Keratinocyte (primary cell): ENCODE measurements around the gene IDH3B. TPM values are rescaled to one million over a fixed set of nuclear protein-coding genes. Genes with fewer than 3 reads are reported as not detected.

Experiments
- DNase-seq: peaks from one replicate; pipeline ENCODE4 v3.0.0-alpha.2; 2011; ENCODE audit warnings: low read depth, missing footprints, low spot score
- FAIRE-seq: peaks from 2 replicates; lab custom pipeline; 2011; peaks lifted over from hg19 to GRCh38; lab: Jason Lieb, UNC
- H2AFZ ChIP-seq: 2 replicates; pipeline ENCODE4 v1.6.0; 2012; ENCODE audit warnings: low read length, control low read depth, inconsistent platforms; ENCODE audit not compliant: control insufficient read depth
- H3K27ac ChIP-seq: 2 replicates; pipeline ENCODE4 v1.5.1; 2011; ENCODE audit warnings: low read length; ENCODE audit not compliant: control insufficient read depth, insufficient read depth
- H3K27me3 ChIP-seq: 3 replicates; pipeline ENCODE4 v1.6.0; 2011; ENCODE audit warnings: low read length; ENCODE audit not compliant: control insufficient read depth, insufficient read depth; ENCODE audit errors: extremely low read depth
- H3K36me3 ChIP-seq, 2 experiments: 2 replicates in 1 of 2; 3 replicates in 1 of 2; pipeline ENCODE4 v1.5.1; 2011; ENCODE audit warnings: low read length in 2 of 2, mild to moderate bottlenecking in 1 of 2; ENCODE audit not compliant: control insufficient read depth in 2 of 2, insufficient read depth in 2 of 2; ENCODE audit errors: extremely low read depth in 1 of 2
- H3K4me1 ChIP-seq: 3 replicates; pipeline ENCODE4 v1.5.1; 2011; ENCODE audit warnings: low read length; ENCODE audit not compliant: control insufficient read depth, insufficient read depth; ENCODE audit errors: extremely low read depth
- H3K4me2 ChIP-seq: 3 replicates; pipeline ENCODE4 v1.6.0; 2011; ENCODE audit warnings: low read depth, low read length; ENCODE audit not compliant: control insufficient read depth, insufficient read depth; ENCODE audit errors: extremely low read depth
- H3K4me3 ChIP-seq, 3 experiments: fragments of 200-600 bp in 1 of 3; sonication (generic) in 1 of 3; 2 replicates in 2 of 3; 3 replicates in 1 of 3; pipeline ENCODE4 v1.5.1; 2011 to 2016; ENCODE audit warnings: low read length in 3 of 3, mild to moderate bottlenecking in 3 of 3, control low read depth in 2 of 3, inconsistent platforms in 1 of 3, low read depth in 1 of 3, mixed read lengths in 1 of 3, mixed run types in 1 of 3, moderate library complexity in 1 of 3; ENCODE audit not compliant: control insufficient read depth in 2 of 3, insufficient read depth in 2 of 3; ENCODE audit errors: extremely low read depth in 1 of 3
- H3K79me2 ChIP-seq: 2 replicates; pipeline ENCODE4 v1.6.0; 2012; ENCODE audit warnings: low read length; ENCODE audit not compliant: control insufficient read depth, insufficient read depth
- H3K9ac ChIP-seq: 3 replicates; pipeline ENCODE4 v1.6.0; 2011; ENCODE audit warnings: low read length; ENCODE audit not compliant: control insufficient read depth, insufficient read depth; ENCODE audit errors: extremely low read depth
- H3K9me1 ChIP-seq: 3 replicates; pipeline ENCODE4 v1.6.0; 2011; ENCODE audit warnings: low read length; ENCODE audit not compliant: control insufficient read depth, insufficient read depth; ENCODE audit errors: extremely low read depth
- H3K9me3 ChIP-seq: 2 replicates; pipeline ENCODE4 v1.5.1; 2012; ENCODE audit warnings: low read depth, low read length; ENCODE audit not compliant: control insufficient read depth
- H4K20me1 ChIP-seq: 3 replicates; pipeline ENCODE4 v1.6.0; 2011; ENCODE audit warnings: low read length; ENCODE audit not compliant: control insufficient read depth, insufficient read depth; ENCODE audit errors: extremely low read depth
- EZH2 ChIP-seq: IDR thresholded peaks from one replicate; pipeline ENCODE4 v1.6.1; 2012; ENCODE audit warnings: inconsistent platforms, mild to moderate bottlenecking, low read length, moderate library complexity
- dilution Hi-C: fragments of 300-500 bp; cut with MboI; formaldehyde crosslinking; loops from one replicate; pipeline ENCODE4 v1.7.0; 2020; ENCODE audit warnings: low sequenced_read_pairs; ENCODE audit not compliant: extremely low pct_ligation_motif_present
- polyA plus RNA-seq, 5 experiments: library from polyadenylated mRNA; depleted of rRNA in 3 of 5; stranded (reverse) in 3 of 5; stranded (forward) in 1 of 5; unstranded in 1 of 5; fragments of >200 nt; gene quantifications; 1 replicate in 1 of 5; 2 replicates in 3 of 5; 3 replicates in 1 of 5; pipeline versions ENCODE4 v1.2.1 to v1.2.3, GENCODE V29; 2011 to 2012; ENCODE audit warnings: missing spikeins in 2 of 5, low read depth in 1 of 5, low replicate concordance in 1 of 5
- TF ChIP-seq, protein P1 (sequence below), 3 experiments: IDR thresholded peaks in 1 of 3; conservative IDR thresholded peaks in 1 of 3; optimal IDR thresholded peaks in 1 of 3; 2 replicates in 2 of 3; 3 replicates in 1 of 3; pipeline versions ENCODE3 to v1.5.1; 2011; ENCODE audit warnings: low read length in 3 of 3, mild to moderate bottlenecking in 3 of 3, moderate library complexity in 2 of 3, control low read depth in 1 of 3, inconsistent platforms in 1 of 3; ENCODE audit not compliant: insufficient read depth in 2 of 3; ENCODE audit errors: extremely low read depth in 1 of 3

Gene IDH3B
- polyA plus RNA-seq, 1 donor (not counting 4 experiments of a cell fraction or from before 2014, with no cell fraction given): 131 TPM

DNA sequence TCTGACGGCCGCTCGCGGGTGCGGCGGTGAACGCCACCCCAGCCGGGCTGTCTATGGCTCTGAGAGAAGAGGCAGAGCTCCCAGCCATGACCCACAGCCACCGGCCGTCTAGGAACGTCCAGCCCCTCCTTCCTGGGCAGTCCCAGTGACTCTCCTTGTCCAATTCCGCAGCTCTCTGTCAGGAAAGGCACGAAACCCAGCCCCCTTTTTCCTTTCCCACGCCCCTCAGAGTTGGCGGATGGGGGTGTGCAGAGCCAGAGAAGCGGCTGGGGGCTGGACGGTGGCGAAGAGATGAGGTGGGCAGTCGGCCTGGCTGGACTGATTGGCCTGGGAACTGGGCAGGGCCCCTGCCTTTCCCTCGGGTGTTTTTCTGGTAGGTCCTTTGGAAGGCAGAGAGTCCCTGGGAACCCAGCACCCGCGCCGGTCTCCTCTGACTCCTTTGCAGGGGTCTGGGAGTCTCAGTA lies 30.0 kb upstream of the IDH3B start:
- DNase-seq (no peak), FAIRE-seq (no peak)
- dilution Hi-C loops: no loop called here
- no peak overlapping the region for H2AFZ ChIP-seq
- no peaks in the 10 kb centered on the region for H3K4me1 ChIP-seq
- peaks cover 72% of the 10 kb centered on the region for H3K27me3 ChIP-seq
- no peaks in the 10 kb centered on the region for H3K79me2 ChIP-seq
- no peak overlapping the region for H3K9ac ChIP-seq
- H3K27ac ChIP-seq: no peak overlapping the region
- H3K4me2 ChIP-seq: no peak overlapping the region
- H4K20me1 ChIP-seq: no peaks in the 10 kb centered on the region
- TF ChIP-seq, protein P1, sequence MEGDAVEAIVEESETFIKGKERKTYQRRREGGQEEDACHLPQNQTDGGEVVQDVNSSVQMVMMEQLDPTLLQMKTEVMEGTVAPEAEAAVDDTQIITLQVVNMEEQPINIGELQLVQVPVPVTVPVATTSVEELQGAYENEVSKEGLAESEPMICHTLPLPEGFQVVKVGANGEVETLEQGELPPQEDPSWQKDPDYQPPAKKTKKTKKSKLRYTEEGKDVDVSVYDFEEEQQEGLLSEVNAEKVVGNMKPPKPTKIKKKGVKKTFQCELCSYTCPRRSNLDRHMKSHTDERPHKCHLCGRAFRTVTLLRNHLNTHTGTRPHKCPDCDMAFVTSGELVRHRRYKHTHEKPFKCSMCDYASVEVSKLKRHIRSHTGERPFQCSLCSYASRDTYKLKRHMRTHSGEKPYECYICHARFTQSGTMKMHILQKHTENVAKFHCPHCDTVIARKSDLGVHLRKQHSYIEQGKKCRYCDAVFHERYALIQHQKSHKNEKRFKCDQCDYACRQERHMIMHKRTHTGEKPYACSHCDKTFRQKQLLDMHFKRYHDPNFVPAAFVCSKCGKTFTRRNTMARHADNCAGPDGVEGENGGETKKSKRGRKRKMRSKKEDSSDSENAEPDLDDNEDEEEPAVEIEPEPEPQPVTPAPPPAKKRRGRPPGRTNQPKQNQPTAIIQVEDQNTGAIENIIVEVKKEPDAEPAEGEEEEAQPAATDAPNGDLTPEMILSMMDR (optimal IDR thresholded peaks at IDR 0.05 in 1 of 3, IDR thresholded peaks at IDR 0.05 in 1 of 3, conservative IDR thresholded peaks at IDR 0.05 in 1 of 3; ENCODE audit: extremely low read depth in 1 of 3, insufficient read depth in 2 of 3, low read length in 3 of 3): no peak
- peak; percentile 33 for TF ChIP-seq EZH2
- H3K9me1 ChIP-seq: no peaks in the 10 kb centered on the region
- no peak overlapping the region for H3K4me3 ChIP-seq
- no peaks in the 10 kb centered on the region for H3K36me3 ChIP-seq
- no peaks in the 10 kb centered on the region for H3K9me3 ChIP-seq

DNA sequence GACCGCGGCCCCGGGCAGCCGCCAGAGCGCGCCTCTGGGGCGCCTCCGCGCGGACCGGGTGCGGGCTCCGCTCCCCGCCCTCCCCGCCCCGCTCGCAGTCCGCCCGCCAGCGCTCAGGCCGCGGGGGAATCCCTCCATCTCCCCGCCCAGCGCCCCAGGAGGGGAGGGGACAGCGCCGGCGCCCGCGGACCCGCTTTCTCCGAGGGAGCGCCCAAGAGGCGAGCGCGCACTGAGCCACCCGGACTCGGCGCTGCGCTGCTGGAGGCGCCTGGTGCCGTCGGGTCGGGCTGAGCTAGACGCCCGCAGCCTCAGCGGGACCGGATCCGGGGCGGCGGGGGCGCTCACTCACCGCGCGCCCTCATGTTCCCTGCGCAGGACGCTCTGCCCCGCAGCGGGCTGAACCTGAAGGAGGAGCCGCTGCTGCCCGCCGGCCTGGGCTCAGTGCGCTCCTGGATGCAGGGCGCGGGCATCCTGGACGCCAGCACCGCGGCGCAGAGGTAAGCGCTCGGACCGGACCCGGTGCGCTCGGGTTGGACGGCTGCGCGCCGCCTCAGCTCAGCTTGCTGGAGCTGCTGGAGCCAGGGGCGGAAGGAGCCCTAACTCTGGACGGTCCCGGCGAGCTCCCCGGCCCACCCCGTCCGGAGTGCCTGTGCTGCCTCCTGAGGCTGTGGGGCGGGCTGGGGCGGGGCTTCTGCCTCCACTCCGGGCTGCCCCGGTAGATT lies 29.4 kb upstream of the IDH3B start:
- dilution Hi-C loops: no loop called here
- Histone ChIP-seq H3K9ac (no peak overlapping the region), H3K9me1 (no peaks in the 10 kb centered on the region), H3K27ac (no peak overlapping the region), H3K4me2 (no peak overlapping the region), H3K4me3 (no peak overlapping the region), H3K79me2 (no peaks in the 10 kb centered on the region), H3K27me3 (peaks cover 70% of the 10 kb centered on the region), H3K9me3 (no peaks in the 10 kb centered on the region), H2AFZ (no peak overlapping the region), H4K20me1 (no peaks in the 10 kb centered on the region), H3K36me3 (no peaks in the 10 kb centered on the region), H3K4me1 (no peaks in the 10 kb centered on the region)
- TF ChIP-seq, protein P1 (optimal IDR thresholded peaks at IDR 0.05 in 1 of 3, IDR thresholded peaks at IDR 0.05 in 1 of 3, conservative IDR thresholded peaks at IDR 0.05 in 1 of 3; ENCODE audit: extremely low read depth in 1 of 3, insufficient read depth in 2 of 3, low read length in 3 of 3): no peak
- TF ChIP-seq EZH2: peak; percentile 97
- no peak for DNase-seq
- FAIRE-seq: no peak
